T1000 (cell line): ENCODE results near the gene WDR41.
"Not testable (repeated sequence)": the region's sequence is repeated elsewhere in the genome, so short reads cannot be mapped to it uniquely, and the experiment has no call there.

Experiments
- DNase-seq: peaks from one replicate; lab custom pipeline; 2025; ENCODE audit warnings: mixed read lengths; lab: John Stamatoyannopoulos, UW

Gene WDR41

DNA sequence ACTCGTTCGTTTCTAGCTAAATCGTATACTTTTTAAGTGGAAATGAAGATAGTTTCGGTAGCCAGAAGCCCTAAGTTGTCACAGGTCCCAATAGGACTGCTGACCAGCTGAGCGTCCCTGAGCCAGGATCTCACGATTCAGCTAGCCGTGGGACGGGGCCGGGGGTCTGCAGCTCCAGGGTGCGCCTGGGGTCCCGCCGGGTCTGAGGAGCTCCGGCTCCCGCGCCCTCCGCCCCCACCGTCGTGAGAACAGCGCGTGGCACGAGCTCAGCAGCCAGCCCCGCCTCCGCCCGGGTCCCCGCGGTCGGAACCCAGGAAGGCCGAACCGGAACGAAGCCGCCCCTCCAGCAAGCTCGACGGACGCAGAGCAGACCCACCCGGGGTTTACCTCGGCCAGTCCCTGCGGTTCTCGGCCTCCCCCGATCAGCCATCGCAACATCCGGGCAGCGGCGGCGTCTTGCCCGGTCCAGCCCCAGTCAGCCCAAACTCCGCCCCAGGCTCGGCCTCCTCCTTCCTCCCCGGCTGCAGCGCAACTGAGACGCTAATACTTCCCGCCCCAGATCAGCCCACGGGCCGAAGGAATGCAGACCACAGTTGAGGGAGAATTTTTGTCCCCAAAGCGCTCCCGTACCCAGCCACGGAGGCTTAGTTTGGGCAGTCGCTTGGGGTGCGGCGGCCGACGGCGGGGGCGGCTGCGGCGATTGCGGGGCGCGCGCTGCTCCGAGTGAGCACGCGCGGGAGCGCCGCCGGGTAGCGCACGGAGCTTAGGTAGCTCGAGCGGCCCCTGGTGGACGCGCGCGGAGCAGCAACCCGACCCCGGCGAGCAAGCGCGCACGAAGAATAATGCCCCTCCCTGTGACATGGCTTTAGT is at the start of gene WDR41:
Gene WDR41 (minus strand): TSS at position 534 of the 870 bp plus-strand sequence. CDS start 96 bp downstream, at position 438.
- peak; percentile 88 for DNase-seq

DNA sequence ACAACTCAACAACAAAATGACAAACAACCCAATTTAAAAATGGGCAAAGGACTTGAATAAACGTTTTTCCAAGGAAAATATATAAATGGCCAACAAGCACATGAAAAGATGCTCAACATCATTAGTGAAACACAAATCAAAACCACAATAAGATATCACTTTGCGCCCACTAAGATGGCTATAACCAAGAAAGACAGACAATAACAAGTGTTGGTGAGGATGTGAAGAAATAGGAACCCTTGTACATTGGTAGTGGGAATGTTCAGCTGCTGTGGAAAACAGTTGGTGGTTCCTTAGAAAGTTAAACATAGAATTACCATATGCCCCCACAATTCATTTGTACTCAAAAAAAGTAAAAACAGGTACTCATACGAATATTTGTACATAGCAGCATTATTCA is 39.2 kb upstream of the WDR41 start:
- DNase-seq = no peak

GRCh38 chr5:77518304-77518703 is 26.2 kb upstream of the WDR41 start:
- no peak for DNase-seq

- no peak for DNase-seq
Measured at GRCh38 chr5:77514457-77514856, 22.3 kb upstream of the WDR41 start.

DNA sequence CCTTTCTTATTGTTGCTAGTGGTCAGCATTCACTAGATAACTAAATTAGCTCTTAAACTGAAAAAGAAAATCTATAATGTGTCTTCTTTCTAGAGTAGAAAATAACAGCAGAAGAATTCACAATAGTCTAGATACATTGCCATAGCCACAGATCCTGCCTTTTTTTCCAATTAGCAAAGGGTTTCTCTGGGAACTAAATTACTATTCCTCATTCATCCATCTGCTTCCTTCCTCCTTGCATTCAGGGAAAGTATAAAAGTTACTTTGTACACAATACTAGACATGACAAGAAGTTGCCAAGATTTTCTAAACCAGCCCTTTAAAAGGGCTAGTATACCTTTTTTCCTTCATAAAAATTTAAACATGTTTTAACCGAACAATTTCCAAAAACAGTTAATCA is 21.2 kb upstream of the WDR41 start:
- DNase-seq = no peak

DNA sequence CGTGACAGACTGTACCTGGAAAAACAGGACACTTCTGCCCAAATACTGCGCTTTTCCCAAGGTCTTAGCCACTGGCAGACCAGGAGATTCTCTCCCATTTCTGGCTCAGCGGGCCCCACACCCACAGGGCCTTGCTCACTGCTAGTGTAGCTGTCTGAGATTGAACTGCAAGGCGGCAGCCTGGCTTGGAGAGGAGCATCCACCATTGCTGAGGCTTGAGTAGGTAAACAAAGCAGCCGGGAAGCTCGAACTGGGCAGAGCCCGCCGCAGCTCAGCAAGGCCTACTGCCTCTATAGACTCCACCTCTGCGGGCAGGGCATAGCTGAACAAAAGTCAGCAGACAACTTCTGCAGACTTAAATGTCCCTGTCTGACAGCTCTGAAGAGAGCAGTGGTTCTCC is 9.0 kb upstream of the WDR41 start:
- DNase-seq = not testable (repeated sequence)

GRCh38 chr5:77499973-77500372 is 7.9 kb upstream of the WDR41 start:
- no peak for DNase-seq

- DNase-seq = no peak
Measured at GRCh38 chr5:77499441-77499840, 7.3 kb upstream of the WDR41 start.

DNA sequence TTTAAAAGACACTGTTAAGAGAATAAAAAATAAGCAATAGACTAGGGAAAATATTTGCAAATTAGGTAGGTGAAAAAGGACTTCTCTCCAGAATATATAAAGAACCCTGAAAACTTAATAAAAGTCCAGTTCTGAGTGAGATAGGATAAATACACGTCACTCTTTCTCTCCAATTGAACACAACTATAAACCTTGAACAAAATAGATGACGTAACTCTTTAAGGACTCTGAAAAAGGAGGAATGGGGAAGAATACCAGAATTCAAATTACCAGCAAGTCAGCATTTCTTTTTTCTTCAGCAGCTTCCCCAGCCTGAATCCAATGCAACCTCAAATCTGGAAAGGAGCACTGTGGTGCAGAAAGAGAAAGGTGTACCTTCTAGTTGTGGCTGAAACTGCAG is 6.8 kb upstream of the WDR41 start:
- DNase-seq = no peak

DNA sequence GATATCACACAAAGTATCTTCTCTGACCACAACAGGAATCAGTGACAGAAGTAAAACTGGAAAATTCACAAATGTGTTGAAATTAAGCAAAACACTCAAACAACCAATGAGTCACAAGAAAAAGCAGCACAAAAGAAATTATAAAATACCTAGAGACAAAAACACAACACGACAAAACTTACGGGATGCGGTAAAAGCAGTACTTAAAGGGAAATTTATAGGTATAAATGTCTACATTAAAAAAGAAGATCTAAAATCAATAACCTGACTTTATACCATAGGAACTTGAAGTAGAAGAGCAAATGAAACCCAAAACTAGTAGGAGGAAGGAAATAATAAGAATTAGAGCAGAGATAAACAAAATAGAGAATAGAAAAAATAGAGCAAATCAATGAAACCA is 2.8 kb upstream of the WDR41 start:
- DNase-seq = no peak

- DNase-seq = no peak
Measured at GRCh38 chr5:77492653-77493000, 511 bp upstream of the WDR41 start.

GRCh38 chr5:77490741-77491344 is 1.3 kb downstream of the WDR41 start:
- not testable (repeated sequence) for DNase-seq

DNA sequence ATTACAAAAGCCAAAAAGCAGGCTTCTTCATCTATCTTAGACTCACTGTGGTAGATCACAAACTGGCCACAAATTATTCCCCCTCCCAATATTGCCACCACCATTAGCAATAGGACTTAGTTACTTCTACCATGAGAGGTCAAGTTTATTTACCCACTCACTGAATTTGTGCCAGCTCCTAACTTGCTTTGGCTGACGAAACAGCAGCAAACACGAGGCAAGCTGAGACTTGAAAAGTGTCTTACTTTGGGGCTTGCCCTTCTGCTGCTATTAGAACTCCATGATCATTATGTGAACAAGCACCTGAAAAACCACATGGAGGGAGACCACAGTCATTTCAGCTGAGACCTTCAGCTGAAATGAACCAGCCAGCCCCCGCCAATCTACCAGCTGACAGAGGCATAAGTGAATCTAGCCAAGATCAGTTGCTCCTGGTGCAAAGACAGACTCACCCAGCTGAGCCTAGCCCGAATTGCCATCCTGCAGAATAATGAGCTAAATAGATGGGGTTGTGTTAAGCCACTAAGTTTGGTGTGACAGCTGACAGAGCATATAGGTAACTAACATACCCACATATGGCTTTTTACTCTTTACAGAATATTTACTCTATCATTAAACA is 5.7 kb downstream of the WDR41 start:
- no peak for DNase-seq

GRCh38 chr5:77483682-77484081 is 8.4 kb downstream of the WDR41 start:
- no peak for DNase-seq

- not testable (repeated sequence) for DNase-seq
Measured at GRCh38 chr5:77475041-77475440, 17.1 kb downstream of the WDR41 start.

- not testable (repeated sequence) for DNase-seq
Measured at GRCh38 chr5:77468875-77469274, 23.2 kb downstream of the WDR41 start.

GRCh38 chr5:77463905-77464304 is 28.2 kb downstream of the WDR41 start:
- no peak for DNase-seq

DNA sequence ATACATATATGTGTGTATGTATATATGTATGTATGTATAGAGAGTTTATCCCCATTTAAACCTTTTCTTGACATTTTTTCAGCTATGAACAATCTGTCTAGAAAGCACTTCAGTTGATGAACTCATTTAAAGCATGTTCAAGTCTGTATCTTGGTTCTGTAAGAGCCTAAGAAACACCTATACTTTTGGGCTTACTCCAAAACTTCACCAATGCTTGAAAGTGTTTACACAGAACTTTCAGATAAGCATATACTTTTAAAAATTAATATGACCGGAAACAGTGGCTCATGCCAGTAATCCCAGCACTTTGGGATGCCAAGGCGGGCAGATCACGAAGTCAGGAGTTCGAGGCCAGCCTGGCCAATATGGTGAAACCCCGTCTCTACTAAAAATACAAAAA is 30.8 kb downstream of the WDR41 start:
- no peak for DNase-seq

DNA sequence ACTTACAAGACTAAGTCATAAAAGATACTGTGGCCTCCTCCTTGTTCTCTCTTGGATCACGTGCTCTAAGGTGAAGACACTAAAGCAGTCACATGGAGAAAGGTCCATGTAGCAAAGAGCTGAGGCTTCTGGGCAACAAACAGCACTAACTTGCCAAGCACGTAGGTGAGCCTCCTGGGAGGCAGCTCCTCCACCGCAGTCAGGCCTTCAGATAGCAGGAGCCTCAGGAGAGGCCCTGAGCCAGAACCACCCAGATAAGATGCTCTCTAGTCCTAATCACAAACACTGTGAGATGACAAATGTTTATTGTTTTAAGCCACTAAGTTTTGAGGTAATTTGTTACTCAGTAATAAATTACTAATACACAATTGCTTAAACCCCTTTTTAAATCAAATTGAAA is 38.0 kb downstream of the WDR41 start:
- no peak for DNase-seq

GRCh38 chr5:77452351-77452750 is 39.8 kb downstream of the WDR41 start:
- no peak for DNase-seq

GRCh38 chr5:77449981-77450380 is 42.1 kb downstream of the WDR41 start:
- DNase-seq = no peak

GRCh38 chr5:77449277-77449676 is 42.8 kb downstream of the WDR41 start:
- no peak for DNase-seq

DNA sequence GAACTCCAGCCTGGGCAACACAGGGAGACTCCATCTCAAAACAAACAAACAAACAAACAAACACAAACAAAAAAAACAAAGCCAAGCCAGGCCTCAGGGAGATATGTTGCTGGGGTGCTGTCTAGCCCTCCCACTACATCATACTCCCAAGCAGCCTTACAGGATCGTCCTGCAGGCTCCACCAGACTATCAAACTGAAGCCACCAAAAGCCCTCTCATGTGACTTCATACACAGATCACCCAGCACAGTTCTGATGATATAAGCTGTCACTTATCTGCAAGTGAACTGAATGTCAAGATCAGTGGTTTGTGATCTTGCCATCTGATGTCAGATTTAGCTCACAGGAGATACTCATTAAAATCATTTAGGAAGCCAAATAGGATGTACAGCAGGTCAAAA is 43.3 kb downstream of the WDR41 start:
- no peak for DNase-seq
